GM10266 (cell line): Measurements from ENCODE around the gene HSP90AA1.

Experiments used
- DNase-seq: peaks from one replicate; pipeline ENCODE4 v3.0.0; 2012; ENCODE audit errors: extremely low spot score
- CTCF ChIP-seq: IDR thresholded peaks from 2 replicates; pipeline ENCODE4 v1.5.1; 2012; ENCODE audit warnings: mild to moderate bottlenecking, low read depth; ENCODE audit not compliant: control insufficient read depth, insufficient read depth; ENCODE audit errors: missing control alignments

The HSP90AA1 gene

GRCh38 chr14:102033241-102033640, 53.6 kb downstream of the HSP90AA1 start:
- DNase-seq, result no peak
- no peak for TF ChIP-seq CTCF
